Liver (tissue), 9 donors: Measurements from ENCODE around the gene MMP21. TPM values are rescaled to one million over a fixed set of nuclear protein-coding genes. Genes with fewer than 3 reads are reported as not detected.

Experiments
- DNase-seq: peaks from one replicate; pipeline ENCODE4 v3.0.0-alpha.2; 2017; ENCODE audit warnings: low spot score
- H3K27ac ChIP-seq, 2 donors: one replicate each; pipeline ENCODE4 v1.7.0; 2013; ENCODE audit warnings: inconsistent platforms in 2 of 2, low read length in 2 of 2, control low read depth in 1 of 2, low read depth in 1 of 2, mild to moderate bottlenecking in 1 of 2
- H3K27me3 ChIP-seq, 4 donors: one replicate each; pipeline versions ENCODE4 v1.6.1 to v1.7.0; 2013; ENCODE audit warnings: low read length in 3 of 4, inconsistent platforms in 1 of 4, mild to moderate bottlenecking in 1 of 4, moderate library complexity in 1 of 4; ENCODE audit not compliant: control insufficient read depth in 4 of 4, insufficient read depth in 4 of 4
- H3K36me3 ChIP-seq, 4 donors: one replicate each; pipeline versions ENCODE4 v1.6.1 to v1.7.0; 2013; ENCODE audit warnings: low read length in 3 of 4, mild to moderate bottlenecking in 3 of 4, low read depth in 1 of 4, moderate library complexity in 1 of 4; ENCODE audit not compliant: control insufficient read depth in 4 of 4, insufficient read depth in 3 of 4
- H3K4me1 ChIP-seq, 4 donors: one replicate each; pipeline versions ENCODE4 v1.6.1 to v1.7.0; 2013; ENCODE audit warnings: low read length in 3 of 4, mild to moderate bottlenecking in 3 of 4, moderate library complexity in 1 of 4; ENCODE audit not compliant: control insufficient read depth in 4 of 4, insufficient read depth in 4 of 4
- H3K4me3 ChIP-seq, 3 donors: one replicate each; pipeline versions ENCODE4 v1.6.1 to v1.7.0; 2013; ENCODE audit warnings: low read length in 3 of 3, control low read depth in 1 of 3, low read depth in 1 of 3, mild to moderate bottlenecking in 1 of 3
- H3K9ac ChIP-seq, 2 donors: one replicate each; pipeline ENCODE4 v1.7.0; 2013; ENCODE audit warnings: low read length in 2 of 2, mild to moderate bottlenecking in 2 of 2, moderate library complexity in 2 of 2, control low read depth in 1 of 2, low read depth in 1 of 2
- H3K9me3 ChIP-seq, 4 donors: one replicate each; pipeline versions ENCODE4 v1.6.1 to v1.7.0; 2013; ENCODE audit warnings: low read length in 3 of 4; ENCODE audit not compliant: control insufficient read depth in 4 of 4
- CTCF ChIP-seq: fragments of 150-350 bp; IDR thresholded peaks from 2 replicates; pipeline ENCODE4 v1.5.1; 2017; ENCODE audit warnings: improper control_type of control experiment, low read depth, low read length; ENCODE audit not compliant: missing input control
- EGR1 ChIP-seq, 2 donors: IDR thresholded peaks; 2 replicates each; pipeline ENCODE4 v1.6.1; 2016 to 2018; ENCODE audit warnings: antibody characterized with exemption in 2 of 2, low read depth in 2 of 2
- FOXA1 ChIP-seq: IDR thresholded peaks from 2 replicates; pipeline ENCODE4 v1.6.1; 2016; ENCODE audit warnings: antibody characterized with exemption
- FOXA2 ChIP-seq: IDR thresholded peaks from 2 replicates; pipeline ENCODE4 v1.6.1; 2016; ENCODE audit warnings: antibody characterized with exemption
- GABPA ChIP-seq, 2 donors: IDR thresholded peaks in 1 of 2; conservative IDR thresholded peaks in 1 of 2; 2 replicates each; pipeline ENCODE4 v1.6.1; 2016; ENCODE audit warnings: antibody characterized with exemption in 2 of 2, mild to moderate bottlenecking in 1 of 2, moderate library complexity in 1 of 2
- HNF4A ChIP-seq, 2 donors: conservative IDR thresholded peaks; 2 replicates each; pipeline ENCODE4 v1.6.1; 2016; ENCODE audit warnings: antibody characterized with exemption in 2 of 2, mild to moderate bottlenecking in 2 of 2
- HNF4G ChIP-seq: IDR thresholded peaks from 2 replicates; pipeline ENCODE4 v1.6.1; 2016; ENCODE audit warnings: antibody characterized with exemption
- JUND ChIP-seq, 2 donors: IDR thresholded peaks; 2 replicates each; pipeline ENCODE4 v1.6.1; 2016; ENCODE audit warnings: antibody characterized with exemption in 2 of 2
- MAX ChIP-seq: IDR thresholded peaks from 2 replicates; pipeline ENCODE4 v1.6.1; 2016; ENCODE audit warnings: antibody characterized with exemption
- NR2F2 ChIP-seq: IDR thresholded peaks from 2 replicates; pipeline ENCODE4 v1.6.1; 2016; ENCODE audit warnings: antibody characterized with exemption
- RAD21 ChIP-seq, 2 donors: IDR thresholded peaks; 2 replicates each; pipeline ENCODE4 v1.6.1; 2016; ENCODE audit warnings: antibody characterized with exemption in 2 of 2, mild to moderate bottlenecking in 2 of 2
- REST ChIP-seq: IDR thresholded peaks from 2 replicates; pipeline ENCODE4 v1.6.1; 2016; ENCODE audit warnings: antibody characterized with exemption, mild to moderate bottlenecking
- RXRA ChIP-seq, 2 donors: IDR thresholded peaks; 2 replicates each; pipeline ENCODE4 v1.6.1; 2017 to 2018; ENCODE audit warnings: antibody characterized with exemption in 2 of 2, mild to moderate bottlenecking in 1 of 2
- SP1 ChIP-seq: IDR thresholded peaks from 2 replicates; pipeline ENCODE4 v1.6.1; 2018; ENCODE audit warnings: antibody characterized with exemption, mild to moderate bottlenecking
- TAF1 ChIP-seq: conservative IDR thresholded peaks from 2 replicates; pipeline ENCODE4 v1.6.1; 2016; ENCODE audit warnings: antibody characterized with exemption, mild to moderate bottlenecking
- YY1 ChIP-seq: IDR thresholded peaks from 2 replicates; pipeline ENCODE4 v1.6.1; 2016; ENCODE audit warnings: antibody characterized with exemption, mild to moderate bottlenecking
- ZBTB33 ChIP-seq: IDR thresholded peaks from 2 replicates; pipeline ENCODE4 v1.6.1; 2016; ENCODE audit warnings: antibody characterized with exemption
- WGBS: extraction: QIAGEN DNeasy Blood & Tissue Kit; methylation state at CpG from one replicate; pipeline ENCODE4 v1.1.7; 2013; 5-methylcytosine and 5-hydroxymethylcytosine counted together
- polyA plus RNA-seq, 2 donors: library from polyadenylated mRNA; stranded (reverse) in 1 of 2; unstranded in 1 of 2; fragments of 200-250 nt in 1 of 2; fragments of >200 nt in 1 of 2; fragmentation: Nextera tagmentation in 1 of 2; extraction: Ambion mirVana in 1 of 2; gene quantifications; one replicate each; pipeline versions ENCODE4 v1.2.1 to v1.2.3, GENCODE V29; 2013 to 2015
- total RNA-seq, 2 donors: library from RNA; depleted of rRNA; stranded (reverse); fragments of >200 nt; gene quantifications; one replicate each; pipeline ENCODE4 v1.2.3, GENCODE V29; 2014
- TF ChIP-seq, protein P1 (sequence below): IDR thresholded peaks from 2 replicates; pipeline ENCODE4 v1.6.1; 2016; ENCODE audit warnings: antibody characterized with exemption
- donor health status: healthy.
- donor health status: healthy.
- donor health status: healthy.
- donor health status: healthy.
- donor health status: healthy.

The MMP21 gene
- total and polyA plus RNA-seq, 4 donors, result 0.03 to 0.37 (median 0.17) TPM; not detected in 1

DNA sequence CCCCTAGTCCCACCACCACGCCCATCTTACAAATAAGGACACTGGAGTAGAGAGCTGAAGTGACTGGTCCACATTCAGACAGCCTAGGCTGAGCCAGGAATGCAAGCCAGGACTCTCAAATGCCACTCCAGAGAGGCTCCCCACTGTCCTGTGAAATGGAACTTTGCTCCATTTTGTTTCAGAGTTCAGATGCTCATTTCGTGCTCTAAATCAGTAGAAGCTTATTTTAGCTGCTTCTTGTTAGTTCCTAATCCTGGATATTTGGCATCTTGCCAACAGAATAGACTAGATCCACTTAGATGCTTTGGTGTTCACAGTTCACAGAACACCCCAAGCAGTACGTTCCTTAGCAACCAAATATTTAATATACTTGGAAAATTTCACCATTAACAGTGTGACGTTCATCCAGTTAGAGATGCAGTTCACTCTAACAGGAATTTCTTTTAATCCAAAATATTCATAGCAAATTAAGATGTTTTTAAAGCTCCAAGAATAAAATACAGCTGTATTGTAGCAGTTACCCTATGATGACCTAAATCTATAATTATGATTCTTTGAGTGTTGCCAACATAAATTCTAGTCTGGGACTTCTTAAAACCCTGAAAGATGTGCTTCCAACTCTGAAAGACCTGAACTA is 7.3 kb downstream of the MMP21 start:
- no peak overlapping the region for H3K27ac ChIP-seq
- H3K9me3 ChIP-seq, result no peaks in the 10 kb centered on the region
- no peak overlapping the region for H3K9ac ChIP-seq
- no peaks in the 10 kb centered on the region for H3K27me3 ChIP-seq
- WGBS, result 79% methylated on average over 4 of the region's 4 CpGs
- H3K36me3 ChIP-seq, result peaks cover 6 to 14% (median 12%) of the 10 kb centered on the region in 4 donors
- no peak for DNase-seq
- H3K4me1 ChIP-seq, result no peaks in the 10 kb centered on the region
- TF ChIP-seq RXRA (IDR thresholded peaks at IDR 0.05) (no peak), ZBTB33 (no peak), HNF4G (no peak), HNF4A (conservative IDR thresholded peaks at IDR 0.05) (no peak), GABPA (IDR thresholded peaks at IDR 0.05 in 1 of 2, conservative IDR thresholded peaks at IDR 0.05 in 1 of 2) (no peak), EGR1 (IDR thresholded peaks at IDR 0.05; ENCODE audit: low read depth in 2 of 2) (no peak), YY1 (no peak), TAF1 (no peak), SP1 (no peak), RAD21 (IDR thresholded peaks at IDR 0.05) (no peak), NR2F2 (no peak), JUND (IDR thresholded peaks at IDR 0.05) (no peak), CTCF (no peak), FOXA1 (no peak), REST (no peak), MAX (no peak), FOXA2 (no peak)
- TF ChIP-seq, protein P1, sequence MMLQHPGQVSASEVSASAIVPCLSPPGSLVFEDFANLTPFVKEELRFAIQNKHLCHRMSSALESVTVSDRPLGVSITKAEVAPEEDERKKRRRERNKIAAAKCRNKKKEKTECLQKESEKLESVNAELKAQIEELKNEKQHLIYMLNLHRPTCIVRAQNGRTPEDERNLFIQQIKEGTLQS, result no peak
- H3K4me3 ChIP-seq, result no peak overlapping the region
